Measurements from ENCODE around the gene ADGRL3. TPM values are rescaled to one million over a fixed set of nuclear protein-coding genes. Genes with fewer than 3 reads are reported as not detected.

The ADGRL3 gene
- total RNA-seq, 1 donor from 2014 or later = 93.6 TPM

DNA sequence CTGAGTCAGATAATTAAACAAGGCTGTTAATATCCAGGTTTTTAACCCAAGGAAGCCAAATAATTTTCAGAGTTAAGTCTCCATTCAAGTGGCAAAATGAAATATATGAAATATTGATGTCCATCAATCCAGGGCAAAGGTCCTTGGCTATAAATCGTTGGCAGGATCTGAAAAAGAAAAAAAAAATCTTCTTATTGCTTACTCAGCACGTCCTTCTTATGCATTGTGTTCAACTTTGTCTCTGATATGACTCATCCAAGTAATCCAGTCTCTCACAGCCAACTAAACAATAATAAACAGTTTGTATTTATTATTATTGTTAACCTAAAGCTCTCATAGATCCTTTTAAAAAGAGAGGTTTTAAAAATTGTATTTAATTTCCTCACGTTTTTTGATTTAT, 851.2 kb downstream of the ADGRL3 start:
- no peak overlapping the region for H3K27ac ChIP-seq
- Mint-ChIP-seq H3K27ac (no peak overlapping the region), H3K27me3 (ENCODE audit: insufficient read depth, low read depth) (no peaks in the 10 kb centered on the region), H3K36me3 (peaks cover 2% of the 10 kb centered on the region), H3K4me3 (no peak overlapping the region), H3K4me1 (peaks cover 3% of the 10 kb centered on the region), H3K9me3 (no peaks in the 10 kb centered on the region)
- DNase-seq (ENCODE audit: low spot score) = no peak
- H3K4me2 ChIP-seq = no peak overlapping the region
- no peaks in the 10 kb centered on the region for H4K20me1 ChIP-seq (ENCODE audit: low read depth)
- no peaks in the 10 kb centered on the region for H3K9me3 ChIP-seq (ENCODE audit: low read depth)
- H3K79me2 ChIP-seq (ENCODE audit: low read depth) = no peaks in the 10 kb centered on the region
- H3K4me3 ChIP-seq = no peak overlapping the region
- TF ChIP-seq, protein P1, sequence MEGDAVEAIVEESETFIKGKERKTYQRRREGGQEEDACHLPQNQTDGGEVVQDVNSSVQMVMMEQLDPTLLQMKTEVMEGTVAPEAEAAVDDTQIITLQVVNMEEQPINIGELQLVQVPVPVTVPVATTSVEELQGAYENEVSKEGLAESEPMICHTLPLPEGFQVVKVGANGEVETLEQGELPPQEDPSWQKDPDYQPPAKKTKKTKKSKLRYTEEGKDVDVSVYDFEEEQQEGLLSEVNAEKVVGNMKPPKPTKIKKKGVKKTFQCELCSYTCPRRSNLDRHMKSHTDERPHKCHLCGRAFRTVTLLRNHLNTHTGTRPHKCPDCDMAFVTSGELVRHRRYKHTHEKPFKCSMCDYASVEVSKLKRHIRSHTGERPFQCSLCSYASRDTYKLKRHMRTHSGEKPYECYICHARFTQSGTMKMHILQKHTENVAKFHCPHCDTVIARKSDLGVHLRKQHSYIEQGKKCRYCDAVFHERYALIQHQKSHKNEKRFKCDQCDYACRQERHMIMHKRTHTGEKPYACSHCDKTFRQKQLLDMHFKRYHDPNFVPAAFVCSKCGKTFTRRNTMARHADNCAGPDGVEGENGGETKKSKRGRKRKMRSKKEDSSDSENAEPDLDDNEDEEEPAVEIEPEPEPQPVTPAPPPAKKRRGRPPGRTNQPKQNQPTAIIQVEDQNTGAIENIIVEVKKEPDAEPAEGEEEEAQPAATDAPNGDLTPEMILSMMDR (IDR thresholded peaks at IDR 0.05) = no peak
- no peak for TF ChIP-seq EZH2phosphoT487 (IDR thresholded peaks at IDR 0.05)
- TF ChIP-seq EZH2 (IDR thresholded peaks at IDR 0.05) = no peak
- no peak overlapping the region for H2AFZ ChIP-seq (replicated peaks)
- H3K4me1 ChIP-seq = no peaks in the 10 kb centered on the region
- no peaks in the 10 kb centered on the region for H3K36me3 ChIP-seq
- H3F3A ChIP-seq (ENCODE audit: low read depth) = peaks cover 4% of the 10 kb centered on the region
- no peaks in the 10 kb centered on the region for H3K27me3 ChIP-seq
- H3K9ac ChIP-seq = no peak overlapping the region

DNA sequence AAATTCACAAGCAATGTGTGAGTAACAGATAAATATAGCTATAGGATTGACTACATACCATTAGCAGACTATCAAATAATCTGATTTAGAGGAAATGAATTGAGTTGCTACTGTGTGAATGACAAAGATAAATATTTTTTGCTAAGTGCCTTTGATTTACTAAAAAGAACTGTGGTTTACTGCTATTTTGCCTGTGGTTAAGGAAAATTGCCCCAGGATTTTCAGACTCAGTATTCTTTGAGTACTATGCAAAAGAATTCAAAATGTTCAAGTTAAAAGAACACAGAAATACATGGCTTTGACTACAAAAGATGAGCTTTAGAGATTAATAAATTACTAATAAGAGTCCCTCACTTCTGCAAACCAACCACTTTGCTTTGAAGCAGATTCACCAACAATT, 853.8 kb downstream of the ADGRL3 start:
- Histone ChIP-seq H4K20me1 (ENCODE audit: low read depth) (no peaks in the 10 kb centered on the region), H3K9me3 (ENCODE audit: low read depth) (no peaks in the 10 kb centered on the region), H3K27ac (no peak overlapping the region), H3F3A (ENCODE audit: low read depth) (peaks cover 10% of the 10 kb centered on the region), H3K4me2 (no peak overlapping the region), H3K4me3 (no peak overlapping the region), H3K36me3 (no peaks in the 10 kb centered on the region), H3K27me3 (no peaks in the 10 kb centered on the region), H2AFZ (replicated peaks) (no peak overlapping the region), H3K9ac (no peak overlapping the region), H3K4me1 (peaks cover 6% of the 10 kb centered on the region), H3K79me2 (ENCODE audit: low read depth) (no peaks in the 10 kb centered on the region)
- no peak for TF ChIP-seq EZH2phosphoT487 (IDR thresholded peaks at IDR 0.05)
- TF ChIP-seq, protein P1 (IDR thresholded peaks at IDR 0.05) = no peak
- no peak for TF ChIP-seq EZH2 (IDR thresholded peaks at IDR 0.05)
- Mint-ChIP-seq H3K4me3 (no peak overlapping the region), H3K36me3 (no peaks in the 10 kb centered on the region), H3K27me3 (ENCODE audit: insufficient read depth, low read depth) (no peaks in the 10 kb centered on the region), H3K4me1 (peaks cover 6% of the 10 kb centered on the region), H3K9me3 (no peaks in the 10 kb centered on the region), H3K27ac (no peak overlapping the region)
- no peak for DNase-seq (ENCODE audit: low spot score)

DNA sequence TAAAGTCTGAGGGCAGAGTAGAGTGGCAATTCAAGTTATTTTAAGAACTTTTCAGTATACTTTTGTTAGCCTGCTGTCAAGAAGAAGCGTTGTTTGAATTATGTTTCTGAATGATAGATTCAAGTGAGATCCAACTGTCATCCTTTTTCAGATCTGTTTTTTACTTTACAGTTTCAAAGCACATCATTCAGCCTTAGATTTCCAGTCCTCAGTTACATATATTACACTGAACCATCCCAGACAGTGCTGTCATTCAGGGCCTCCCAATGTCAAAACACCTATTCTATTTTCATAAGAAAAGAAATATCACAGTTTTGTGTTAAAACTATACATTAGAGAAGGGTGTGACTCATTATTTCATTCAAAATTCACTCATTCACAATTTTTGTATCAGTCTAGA, 856.9 kb downstream of the ADGRL3 start:
- peaks cover 10% of the 10 kb centered on the region for H3K4me1 ChIP-seq
- H3K9me3 Mint-ChIP-seq = no peaks in the 10 kb centered on the region
- H3K36me3 Mint-ChIP-seq = peaks cover 7% of the 10 kb centered on the region
- no peaks in the 10 kb centered on the region for H4K20me1 ChIP-seq (ENCODE audit: low read depth)
- H3K9me3 ChIP-seq (ENCODE audit: low read depth) = no peaks in the 10 kb centered on the region
- peaks cover 4% of the 10 kb centered on the region for H3K4me1 Mint-ChIP-seq
- no peaks in the 10 kb centered on the region for H3K27me3 ChIP-seq
- H3K27ac Mint-ChIP-seq = no peak overlapping the region
- H3F3A ChIP-seq (ENCODE audit: low read depth) = peaks cover 9% of the 10 kb centered on the region
- no peaks in the 10 kb centered on the region for H3K36me3 ChIP-seq
- H2AFZ ChIP-seq (replicated peaks) = no peak overlapping the region
- H3K4me3 Mint-ChIP-seq = no peak overlapping the region
- no peak for TF ChIP-seq EZH2phosphoT487 (IDR thresholded peaks at IDR 0.05)
- TF ChIP-seq EZH2 (IDR thresholded peaks at IDR 0.05) = no peak
- TF ChIP-seq, protein P1 (IDR thresholded peaks at IDR 0.05) = no peak
- H3K27me3 Mint-ChIP-seq (ENCODE audit: insufficient read depth, low read depth) = no peaks in the 10 kb centered on the region
- DNase-seq (ENCODE audit: low spot score) = no peak
- no peaks in the 10 kb centered on the region for H3K79me2 ChIP-seq (ENCODE audit: low read depth)
- no peak overlapping the region for H3K9ac ChIP-seq
- H3K4me2 ChIP-seq = no peak overlapping the region
- H3K27ac ChIP-seq = no peak overlapping the region
- no peak overlapping the region for H3K4me3 ChIP-seq

All from neural progenitor cell (in vitro differentiated cells).